Nucleus accumbens (tissue), 56 donors: ENCODE measurements around the gene ZFR.
A peak's percentile ranks its signal among the peaks of the same experiment; 100 is the strongest.
"Not testable (repeated sequence)": the region's sequence is repeated elsewhere in the genome, so short reads cannot be mapped to it uniquely, and the experiment has no call there.

Source experiments
- DNase-seq, 56 donors: peaks; one replicate each; lab custom pipeline; 2025; lab: John Stamatoyannopoulos, UW

Gene ZFR

DNA sequence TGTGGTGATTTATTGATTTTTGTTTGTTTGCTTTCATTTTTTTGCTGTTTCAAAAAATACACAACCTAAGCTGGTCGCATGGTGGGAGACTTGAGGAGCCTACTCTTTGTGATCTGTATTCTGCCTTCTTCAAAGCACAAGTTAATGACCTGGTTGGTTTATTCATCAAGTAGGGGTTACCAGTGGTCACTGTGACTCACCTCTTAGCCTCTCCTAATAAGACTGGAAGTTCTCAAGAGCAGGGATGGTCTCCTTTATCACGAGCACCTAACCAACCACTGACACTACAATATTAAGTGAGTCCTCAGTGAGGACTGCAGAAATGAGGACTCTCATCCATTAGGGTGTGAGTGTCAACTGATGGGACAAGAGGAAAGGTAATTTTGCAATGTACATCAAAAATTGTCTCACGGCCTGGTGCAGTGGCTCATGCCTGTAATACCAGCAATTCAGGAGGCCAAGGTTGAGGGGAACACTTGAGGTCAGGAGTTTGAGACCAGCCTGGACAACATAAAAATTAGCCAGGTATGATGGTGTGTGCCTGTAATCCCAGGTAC, 118.2 kb downstream of the ZFR start:
- no peak for DNase-seq

DNA sequence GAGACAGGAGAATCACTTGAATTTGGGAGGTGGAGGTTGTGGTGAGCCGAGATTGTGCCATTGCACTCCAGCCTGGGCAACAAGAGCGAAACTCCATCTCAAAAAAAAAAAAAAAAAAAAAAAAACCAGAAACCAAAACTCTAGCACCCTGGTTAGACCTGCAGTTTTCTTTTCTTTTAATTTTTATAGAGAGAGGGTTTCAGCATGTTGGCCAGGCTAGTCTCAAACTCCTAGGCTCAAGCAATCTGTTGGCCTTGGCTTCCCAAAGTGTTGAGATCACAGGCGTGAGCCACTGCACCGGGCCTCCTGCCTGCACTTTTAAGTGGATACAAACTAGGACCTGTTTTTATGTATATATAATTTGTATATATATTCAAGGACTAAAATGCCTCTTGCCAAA, 118.9 kb downstream of the ZFR start:
- DNase-seq: no peak

DNA sequence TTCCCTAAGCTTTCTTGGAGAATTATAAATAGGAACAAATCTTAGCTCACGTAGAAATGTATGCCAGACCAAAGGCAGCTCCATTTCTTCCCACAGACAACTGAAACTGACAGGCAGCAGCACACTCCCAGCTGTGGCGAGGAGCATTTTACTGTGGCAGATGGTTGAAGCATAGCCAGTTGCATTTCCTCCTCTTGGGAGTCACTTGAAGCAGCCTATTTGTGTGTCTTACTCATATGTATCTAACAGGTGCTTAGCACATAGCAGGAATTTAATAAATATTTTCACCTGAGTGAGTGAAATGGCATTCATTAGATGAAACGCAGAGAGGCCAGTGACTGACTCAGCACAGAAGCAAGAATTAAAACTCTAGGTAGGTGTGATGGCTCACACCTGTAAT, 119.5 kb downstream of the ZFR start:
- peak in 2 of 56 donors; percentile 3 to 4 for DNase-seq

DNA sequence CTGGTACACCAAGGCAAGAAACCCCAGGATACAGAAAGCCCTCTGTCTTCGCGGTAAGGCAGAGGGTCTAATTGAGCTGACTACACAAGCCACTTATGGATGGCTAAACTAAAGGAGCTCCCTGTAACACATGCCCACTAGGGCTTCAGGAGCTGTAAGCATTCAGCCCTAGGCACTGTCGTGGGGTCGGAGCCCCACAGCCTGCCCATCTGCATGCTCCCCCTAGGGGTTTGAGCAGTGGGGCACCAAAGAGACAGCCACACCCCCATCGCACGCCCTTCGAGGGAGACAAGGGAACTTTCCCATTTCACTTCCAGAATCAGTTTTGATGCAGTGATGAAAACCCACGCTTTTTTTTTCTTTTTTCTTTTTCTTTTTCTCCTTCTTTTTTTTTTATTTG, 120.8 kb downstream of the ZFR start:
- DNase-seq: no peak

DNA sequence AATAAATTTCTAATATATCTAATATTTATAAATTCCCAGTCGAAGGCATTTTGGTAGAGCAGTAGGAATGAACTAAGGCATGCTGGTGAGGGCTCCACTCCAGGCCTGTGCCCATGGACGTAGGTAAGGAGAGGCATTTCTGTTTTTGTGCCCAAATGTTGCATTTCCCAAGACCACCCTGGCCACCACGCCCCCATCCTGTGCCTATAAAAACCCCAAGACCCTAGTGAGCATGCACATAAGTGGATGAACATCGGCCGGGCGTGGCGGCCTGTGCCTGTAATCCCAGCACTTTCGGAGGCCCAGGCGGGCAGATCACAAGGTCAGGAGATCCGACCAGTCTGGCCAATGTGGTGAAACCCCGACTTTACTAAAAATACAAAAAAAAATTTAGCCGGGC, 121.7 kb downstream of the ZFR start:
- DNase-seq: no peak

DNA sequence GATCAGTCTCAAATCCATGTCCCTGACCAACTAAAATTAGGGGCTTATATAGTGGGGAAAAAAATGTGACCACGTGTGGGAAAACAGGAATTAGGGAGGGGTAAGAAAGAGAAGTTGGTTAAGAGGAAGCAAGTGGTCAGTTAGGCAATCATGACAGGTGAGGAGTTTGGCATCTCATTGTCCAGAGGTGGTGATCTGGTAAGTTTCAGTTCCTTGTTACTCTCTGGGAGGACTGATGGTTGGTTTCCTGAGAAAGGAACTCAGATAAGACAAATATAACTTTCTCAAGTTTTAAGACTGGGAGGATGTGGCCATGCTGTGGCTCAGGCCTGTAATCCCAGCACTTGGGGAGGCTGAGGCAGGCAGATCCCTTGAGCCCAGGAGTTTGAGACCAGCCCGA, 122.8 kb downstream of the ZFR start:
- DNase-seq: not testable (repeated sequence)

DNA sequence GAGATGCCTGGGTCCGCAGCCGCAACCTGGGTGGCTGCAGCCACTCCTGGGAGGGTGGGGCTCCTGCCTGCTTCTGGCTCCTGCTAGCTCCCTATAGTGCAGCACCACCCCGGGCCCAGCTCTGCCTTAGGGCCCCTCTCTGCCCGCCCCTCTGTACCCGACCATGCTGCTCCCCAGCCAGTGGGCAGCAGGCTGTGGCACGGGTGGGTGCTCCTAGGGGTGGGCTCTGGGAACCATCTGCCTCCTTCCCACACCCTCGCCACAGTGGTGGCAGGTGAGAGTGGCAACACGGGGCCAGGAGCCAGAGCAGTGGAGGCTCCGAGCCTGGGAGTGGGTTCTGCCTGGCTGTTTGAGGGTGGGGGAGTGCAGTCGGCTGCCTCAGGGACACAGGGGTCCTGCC, 124.0 kb downstream of the ZFR start:
- no peak for DNase-seq

DNA sequence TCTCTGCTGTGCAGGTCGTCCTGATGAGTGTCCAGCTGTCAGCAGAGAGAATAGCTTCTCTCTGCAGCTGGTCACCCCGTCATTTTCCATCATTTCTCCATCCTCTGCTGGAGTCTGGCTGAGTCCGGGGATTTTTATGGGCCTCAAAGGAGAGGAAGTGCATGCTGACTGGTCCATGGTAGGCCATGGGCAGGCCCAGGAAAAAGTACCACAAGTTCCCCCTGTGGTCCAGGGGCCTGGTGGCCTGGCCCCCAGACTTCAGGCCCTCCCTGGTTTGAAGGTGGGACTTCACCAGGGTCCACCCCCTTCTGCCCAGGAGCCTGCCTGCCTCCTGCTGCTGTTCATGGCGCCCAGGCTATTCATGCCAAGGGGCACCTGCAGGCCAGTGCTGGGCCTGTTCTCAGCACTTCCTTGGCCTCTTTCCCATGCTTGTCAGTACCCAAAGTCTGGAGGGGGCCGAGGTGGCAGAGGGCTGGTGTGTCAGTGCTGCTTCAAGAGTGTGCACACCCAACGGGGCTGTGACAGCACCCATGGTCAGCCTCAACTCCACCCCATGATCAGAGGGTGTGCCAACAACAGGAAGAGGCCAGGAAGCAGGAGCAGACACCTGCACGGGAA, 124.5 kb downstream of the ZFR start:
- DNase-seq: no peak

DNA sequence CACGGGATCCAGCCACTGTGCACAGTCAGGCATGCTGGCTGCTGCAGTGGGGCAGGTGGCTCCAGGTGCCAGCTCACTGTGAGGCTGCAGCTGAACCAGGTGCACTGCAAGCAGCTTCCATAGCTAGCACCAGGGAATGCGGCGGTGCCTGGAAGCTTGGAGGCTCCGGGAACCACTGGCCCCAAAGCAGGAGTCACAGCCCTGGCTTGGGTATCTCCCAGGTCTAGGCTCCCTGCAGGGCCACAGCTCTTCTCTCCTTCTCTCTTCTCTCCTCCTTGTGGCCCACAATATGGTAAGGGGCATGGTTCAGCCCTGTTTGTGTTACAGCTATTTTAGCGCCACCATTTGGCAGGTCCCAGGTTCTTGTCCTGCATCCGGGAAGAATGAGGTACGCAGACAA, 125.1 kb downstream of the ZFR start:
- no peak for DNase-seq

DNA sequence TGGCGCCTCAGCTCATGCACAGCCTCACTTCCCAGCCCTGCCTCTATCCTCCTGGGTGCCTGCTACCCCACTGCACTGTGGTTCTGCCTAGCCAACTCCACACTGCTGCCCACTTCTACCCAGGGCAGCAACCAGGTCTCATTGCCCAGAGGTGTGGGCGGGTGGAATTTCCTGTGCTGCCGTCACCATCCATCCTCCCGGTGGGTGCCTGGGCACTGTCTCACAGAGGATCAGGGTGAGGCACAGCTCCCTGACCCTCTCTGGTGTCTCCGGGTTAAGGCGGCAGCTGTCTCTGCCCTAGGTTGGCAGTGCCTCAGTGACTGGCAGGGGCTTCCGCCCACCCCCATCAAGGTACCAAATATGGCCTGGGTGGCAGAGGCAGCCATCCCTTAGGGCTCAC, 127.5 kb downstream of the ZFR start:
- no peak for DNase-seq

DNA sequence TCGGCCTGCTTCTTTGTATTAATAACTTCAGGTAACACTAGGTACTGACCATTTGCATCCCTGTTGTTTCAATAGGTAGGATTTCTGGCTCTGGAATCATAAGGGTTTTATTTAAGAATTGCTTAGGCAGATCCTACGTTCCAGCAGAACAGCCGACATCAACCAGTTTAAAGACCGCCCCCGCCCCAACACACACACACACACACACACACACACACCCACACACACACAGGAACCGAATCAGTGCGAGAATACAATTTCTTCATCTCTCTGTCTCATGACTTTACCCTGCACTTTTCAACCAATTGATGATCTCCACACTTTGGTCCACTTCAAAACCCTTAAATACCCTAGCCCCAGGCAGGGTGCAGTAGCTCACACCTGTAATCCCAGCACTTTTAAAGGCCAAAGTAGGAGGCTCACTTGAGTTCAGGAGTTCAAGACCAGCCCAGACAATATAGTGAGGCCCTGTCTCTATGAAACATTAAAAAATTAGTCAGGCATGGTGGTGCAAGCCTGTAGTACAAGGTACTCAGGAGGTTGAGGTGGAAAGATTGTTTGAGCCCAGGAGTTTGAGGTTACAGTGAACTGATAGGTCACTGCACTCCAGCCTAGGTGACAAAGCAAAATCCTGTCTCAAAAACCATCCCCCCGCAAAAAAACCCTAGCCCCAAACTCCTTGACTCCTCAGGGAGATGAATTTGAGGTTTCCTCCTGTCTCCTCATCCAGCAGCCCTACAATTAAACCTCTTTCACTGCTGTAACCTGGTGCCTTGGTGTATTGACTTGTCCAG, 129.1 kb downstream of the ZFR start:
- DNase-seq: peak in 21 of 56 donors; percentile 2 to 67 (median 16)

DNA sequence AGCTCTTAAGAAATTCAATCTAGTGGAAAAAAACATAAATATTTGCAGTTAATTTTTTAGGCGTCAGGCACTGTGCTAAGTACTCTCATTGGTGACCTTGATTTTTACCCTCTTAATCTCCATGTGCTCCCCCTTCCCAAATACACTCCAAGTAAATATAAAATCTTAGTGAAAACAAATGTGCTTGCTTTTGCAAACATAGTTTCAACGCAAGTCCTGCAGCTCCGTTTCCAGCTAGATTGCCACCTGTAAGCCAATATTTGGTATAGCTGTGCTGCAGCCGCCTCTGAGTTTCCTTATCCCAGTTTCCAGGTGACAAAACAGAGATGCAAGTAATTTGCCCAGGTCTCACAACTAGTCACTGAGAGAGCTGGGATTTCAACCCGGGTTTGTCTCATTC, 129.9 kb downstream of the ZFR start:
- DNase-seq: no peak

DNA sequence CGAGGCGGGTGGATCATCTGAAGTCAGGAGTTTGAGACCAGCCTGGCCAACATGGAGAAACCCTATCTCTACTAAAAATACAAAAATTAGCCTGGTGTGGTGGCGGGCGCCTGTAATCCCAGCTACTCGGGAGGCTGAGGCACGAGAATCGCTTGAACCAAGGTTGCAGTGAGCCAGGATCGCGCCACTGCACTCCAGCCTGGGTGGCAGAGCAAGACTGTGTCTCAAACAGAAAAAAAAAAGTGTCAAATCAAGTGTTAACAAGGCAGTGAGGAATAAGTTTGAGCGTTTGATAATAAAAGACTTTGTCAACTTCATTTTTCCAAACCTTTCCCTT, 130.4 kb downstream of the ZFR start:
- not testable (repeated sequence) for DNase-seq

DNA sequence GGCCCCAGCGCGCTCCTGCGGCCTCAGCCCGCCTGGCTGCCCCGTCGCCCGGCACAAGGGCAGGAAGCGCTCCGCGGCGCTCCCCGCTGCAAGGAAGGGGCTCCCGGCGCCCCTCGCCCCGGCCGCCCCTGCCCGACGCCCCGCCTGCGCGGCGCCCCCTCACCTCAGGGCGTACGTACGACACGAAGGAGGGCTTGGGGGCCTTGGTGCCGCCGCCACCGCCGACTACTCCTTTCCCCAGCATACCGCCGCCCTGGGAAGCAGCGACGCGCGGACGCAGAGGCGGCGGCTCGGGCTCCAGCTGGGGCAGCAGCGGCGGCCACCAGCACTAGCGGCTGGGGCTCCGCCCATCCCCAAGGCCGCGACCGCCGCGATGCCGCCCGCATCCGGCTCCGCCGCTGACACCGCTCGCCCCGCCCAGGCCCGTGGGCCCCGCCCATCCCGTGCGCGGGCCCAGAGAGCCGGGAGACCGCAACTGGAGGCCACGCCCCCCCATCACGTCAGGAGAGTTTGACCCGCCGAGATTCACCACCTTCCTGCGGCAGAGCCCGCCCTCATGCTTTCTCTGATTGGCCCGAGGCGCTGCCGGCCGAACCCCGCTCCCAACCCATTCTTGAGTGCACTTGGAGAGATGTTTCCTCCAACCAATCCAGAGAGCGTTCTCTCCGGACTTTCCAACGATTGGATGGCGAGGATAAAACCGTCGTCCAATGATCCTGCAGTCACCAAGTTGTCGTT, 131.8 kb downstream of the ZFR start, which contains the start of gene MTMR12:
Gene MTMR12, minus strand, starts transcription at position 345 of the 738 bp plus-strand sequence. Its CDS starts 101 bp downstream, at position 244.
- peak; percentile 70 to 100 (median 99) for DNase-seq

DNA sequence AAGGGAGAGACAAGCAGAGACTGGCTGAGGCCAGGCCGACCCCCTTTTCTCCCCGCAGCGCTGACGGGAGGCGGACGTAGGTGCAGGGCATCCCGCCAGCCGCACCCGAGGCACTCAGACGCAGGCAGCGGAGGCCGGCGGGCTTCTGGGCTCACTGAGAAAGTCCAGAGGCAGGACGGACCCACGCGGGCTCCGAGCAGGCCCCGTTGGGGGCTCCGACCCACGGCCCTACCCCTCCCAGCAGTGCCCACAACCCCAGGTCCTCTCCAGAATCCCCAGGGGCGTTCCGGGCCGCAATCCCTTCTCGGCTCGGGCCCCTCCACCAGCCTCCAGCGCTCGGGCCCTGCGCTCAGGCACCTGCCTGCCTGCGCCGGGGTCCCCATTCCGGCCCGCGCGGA, 132.3 kb downstream of the ZFR start:
- peak in 37 of 56 donors; percentile 10 to 67 (median 38) for DNase-seq

DNA sequence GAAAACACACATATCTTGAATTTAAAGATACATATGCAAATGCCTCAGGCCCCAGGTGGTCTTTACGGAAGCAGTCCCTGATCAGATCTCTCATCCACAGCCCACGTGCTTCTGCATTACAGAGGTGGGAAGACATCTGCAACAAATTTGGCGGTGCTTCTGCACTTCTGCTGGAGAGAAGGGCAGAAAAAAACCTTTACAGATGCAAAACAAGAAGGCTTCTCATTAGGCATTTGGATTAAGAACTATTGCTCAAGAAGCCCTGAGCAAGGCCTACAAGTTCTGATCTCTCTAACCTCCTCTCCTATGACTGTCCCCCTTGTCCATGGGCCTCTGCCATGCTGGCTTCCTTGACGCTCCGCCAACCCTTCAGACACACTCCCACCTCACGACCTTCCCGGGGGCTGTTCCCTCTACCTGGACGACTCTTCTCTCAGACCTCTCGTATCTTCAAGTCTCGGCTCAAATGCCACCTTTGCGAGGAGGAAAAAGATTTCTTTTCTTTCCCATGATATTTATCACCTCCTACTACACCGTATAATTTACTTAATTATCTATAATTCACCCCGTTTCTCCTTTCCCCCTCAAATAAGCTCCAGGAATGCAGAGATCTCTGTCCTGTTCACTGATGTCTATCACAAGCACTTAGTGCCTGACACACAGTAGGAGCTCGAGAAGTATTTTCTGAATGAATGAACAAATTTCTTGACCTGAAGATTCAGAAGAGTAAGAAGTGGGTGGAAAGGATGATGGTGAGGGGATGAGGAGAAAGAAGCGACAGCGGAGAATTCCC, 132.9 kb downstream of the ZFR start:
- DNase-seq: no peak

DNA sequence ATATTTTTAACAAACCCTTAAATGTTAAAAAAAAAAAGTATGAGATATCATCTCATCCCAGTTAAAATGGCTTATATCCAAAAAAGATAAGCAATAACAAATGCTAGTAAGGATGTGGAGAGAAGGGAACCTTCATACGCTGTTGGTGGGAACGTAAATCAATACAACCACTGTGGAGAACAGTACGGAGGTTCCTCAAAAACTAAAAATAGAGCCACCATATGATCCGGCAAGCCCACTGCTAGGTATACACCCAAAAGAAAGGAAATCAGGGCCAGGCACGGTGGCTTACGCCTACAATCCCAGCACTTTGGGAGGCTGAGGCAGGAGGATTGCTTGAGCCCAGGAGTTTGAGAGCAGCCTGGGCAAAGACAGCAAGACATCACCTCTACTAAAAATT, 134.8 kb downstream of the ZFR start:
- no peak for DNase-seq

DNA sequence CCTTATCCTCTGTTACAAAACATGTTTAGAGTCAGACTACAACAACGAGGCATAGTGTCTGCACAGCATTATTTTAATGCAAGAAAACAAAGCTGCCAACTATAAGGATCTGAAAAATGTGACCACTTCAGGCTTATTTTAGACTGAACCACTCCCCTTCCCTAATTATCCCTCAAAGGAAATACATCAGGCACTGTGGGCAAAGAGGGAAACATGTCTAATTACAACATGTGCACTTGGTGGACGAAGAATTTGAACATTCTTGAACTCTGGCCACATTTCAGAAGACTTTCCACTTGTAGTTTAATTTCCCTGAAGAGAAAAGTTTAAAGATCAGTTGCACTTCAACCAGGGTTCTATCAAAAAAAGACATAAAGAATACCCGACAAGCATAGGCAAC, 135.6 kb downstream of the ZFR start:
- DNase-seq: no peak

DNA sequence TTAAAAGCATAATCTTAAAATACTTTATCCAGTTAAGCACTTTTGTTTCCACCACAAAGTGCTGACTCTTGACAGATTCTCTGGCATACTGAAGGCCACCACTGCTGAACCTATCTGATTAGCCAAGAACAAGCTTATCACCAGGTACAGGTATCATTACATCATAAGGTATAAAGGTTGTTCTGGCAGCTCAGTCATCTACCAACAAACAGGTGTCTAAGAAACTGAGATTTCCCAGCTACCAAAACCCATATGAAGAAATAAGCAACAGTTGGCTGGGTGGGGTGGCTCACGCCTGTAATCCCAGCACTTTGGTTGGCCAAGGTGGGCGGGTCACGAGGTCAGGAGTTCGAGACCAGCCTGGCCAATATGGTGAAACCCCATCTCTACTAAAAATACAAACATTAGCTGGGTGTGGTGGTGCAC, 136.8 kb downstream of the ZFR start:
- no peak for DNase-seq

DNA sequence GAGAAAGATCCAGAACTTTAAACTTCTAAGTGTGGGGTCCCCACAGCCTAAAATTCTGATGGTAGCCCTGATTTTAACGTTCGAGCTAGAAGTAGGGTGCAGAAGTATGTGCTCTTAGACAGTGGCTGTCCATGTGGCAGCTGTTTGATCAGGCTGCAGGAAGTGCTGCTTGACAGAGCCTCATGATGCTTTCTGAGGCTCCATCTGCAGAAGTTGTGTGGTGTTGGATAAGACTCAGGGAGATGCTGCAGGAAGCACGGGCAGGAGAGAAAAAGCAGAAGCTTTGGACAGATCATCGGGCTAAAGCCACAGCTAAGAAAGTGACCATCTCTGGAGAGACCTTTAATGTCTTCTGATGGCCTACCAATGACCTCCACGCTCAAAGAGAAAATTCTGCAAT, 139.9 kb downstream of the ZFR start:
- DNase-seq: no peak
